GM21526 (cell line): ENCODE measurements around the gene LONRF3.

Experiments
- ATAC-seq: cut with Tn5 transposase; IDR thresholded peaks from one replicate; pipeline ENCODE4 v1.9.1; 2021; ENCODE audit warnings: moderate library complexity; ENCODE audit not compliant: unreplicated experiment, low FRiP score

Gene LONRF3

GRCh38 chrX:118974088-118974907 lies at the start of gene LONRF3:
LONRF3 (plus strand) TSS chrX:118974618; CDS start chrX:118974781, 163 bp downstream.
- ATAC-seq: no peak

DNA sequence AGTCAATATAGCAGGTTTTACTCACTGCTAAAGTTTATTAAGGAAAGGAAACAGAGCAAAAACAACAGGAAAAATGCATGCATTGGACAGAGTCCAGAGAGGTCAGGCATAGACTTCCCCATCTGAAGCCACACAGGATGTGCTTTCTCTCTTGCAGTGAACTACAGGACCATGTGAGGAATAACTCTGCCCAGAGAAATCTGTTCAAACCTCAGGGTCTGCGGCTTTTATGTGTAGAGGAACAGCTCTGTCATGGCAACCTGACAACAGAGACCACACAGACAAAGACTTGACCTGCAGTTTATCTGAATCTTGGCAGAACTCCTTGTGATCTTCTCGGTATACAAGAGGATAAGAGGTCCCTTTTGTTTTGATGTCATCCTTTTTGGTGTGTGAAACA lies 46.3 kb upstream of the LONRF3 start:
- no peak for ATAC-seq

DNA sequence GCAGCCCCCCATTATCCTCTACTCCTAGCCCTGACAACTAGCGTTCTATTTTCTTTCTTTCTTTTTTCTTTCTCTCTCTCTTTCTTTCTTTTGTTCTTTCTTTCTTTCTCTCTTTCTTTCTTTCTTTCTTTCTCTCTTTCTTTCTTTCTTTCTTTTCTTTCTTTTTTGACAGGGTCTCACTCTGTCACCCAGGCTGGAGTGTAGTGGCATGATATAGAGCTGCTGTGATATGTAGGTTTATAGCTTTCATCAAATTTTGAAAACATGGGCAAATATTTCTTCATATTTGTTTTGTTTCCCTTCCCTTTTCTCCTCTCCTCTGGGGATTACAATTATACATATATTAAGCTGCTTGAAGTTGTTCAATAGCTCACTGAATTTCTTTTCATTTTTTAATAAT lies 39.1 kb upstream of the LONRF3 start:
- no peak for ATAC-seq

GRCh38 chrX:118941147-118941546 lies 33.3 kb upstream of the LONRF3 start:
- ATAC-seq: no peak

- no peak for ATAC-seq
Observed at GRCh38 chrX:118943102-118943501, 31.3 kb upstream of the LONRF3 start.

DNA sequence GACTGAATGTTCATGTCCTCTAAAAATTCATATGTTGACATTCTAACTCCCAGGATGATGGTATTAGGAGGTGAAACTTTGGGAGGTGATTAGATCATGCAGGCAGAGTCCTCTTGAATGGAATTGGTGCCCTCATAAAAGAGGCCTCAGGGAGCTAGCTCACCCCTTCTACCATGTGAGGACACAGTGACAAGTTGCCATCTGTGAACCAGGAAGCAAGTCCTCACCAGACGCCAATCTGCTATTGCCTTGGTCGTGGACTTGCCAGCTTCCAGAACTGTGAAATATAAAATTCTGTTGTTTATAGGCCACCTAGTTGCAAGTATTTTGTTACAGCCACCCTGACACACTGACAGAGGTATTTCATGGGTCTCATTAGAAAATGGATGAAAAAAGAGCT lies 28.5 kb upstream of the LONRF3 start:
- no peak for ATAC-seq

DNA sequence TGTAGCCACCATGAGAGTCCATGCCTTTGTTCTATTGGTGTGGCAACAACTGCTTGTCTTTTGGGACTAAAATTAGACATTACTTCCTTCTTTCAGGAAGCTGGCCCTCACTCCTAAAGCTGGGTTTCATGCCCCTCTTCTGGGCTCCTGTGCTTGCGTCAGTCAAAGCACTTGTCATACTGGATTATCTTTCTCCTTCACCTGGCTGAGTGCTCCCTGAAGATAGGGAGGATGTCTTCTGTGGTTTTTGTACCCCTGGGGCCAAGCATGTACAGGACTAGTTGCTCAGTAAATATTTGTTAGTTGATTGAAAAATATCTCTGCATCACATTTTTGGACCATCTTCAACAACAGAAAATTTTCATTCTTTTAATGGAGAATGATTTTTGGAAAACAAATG lies 26.1 kb upstream of the LONRF3 start:
- no peak for ATAC-seq

DNA sequence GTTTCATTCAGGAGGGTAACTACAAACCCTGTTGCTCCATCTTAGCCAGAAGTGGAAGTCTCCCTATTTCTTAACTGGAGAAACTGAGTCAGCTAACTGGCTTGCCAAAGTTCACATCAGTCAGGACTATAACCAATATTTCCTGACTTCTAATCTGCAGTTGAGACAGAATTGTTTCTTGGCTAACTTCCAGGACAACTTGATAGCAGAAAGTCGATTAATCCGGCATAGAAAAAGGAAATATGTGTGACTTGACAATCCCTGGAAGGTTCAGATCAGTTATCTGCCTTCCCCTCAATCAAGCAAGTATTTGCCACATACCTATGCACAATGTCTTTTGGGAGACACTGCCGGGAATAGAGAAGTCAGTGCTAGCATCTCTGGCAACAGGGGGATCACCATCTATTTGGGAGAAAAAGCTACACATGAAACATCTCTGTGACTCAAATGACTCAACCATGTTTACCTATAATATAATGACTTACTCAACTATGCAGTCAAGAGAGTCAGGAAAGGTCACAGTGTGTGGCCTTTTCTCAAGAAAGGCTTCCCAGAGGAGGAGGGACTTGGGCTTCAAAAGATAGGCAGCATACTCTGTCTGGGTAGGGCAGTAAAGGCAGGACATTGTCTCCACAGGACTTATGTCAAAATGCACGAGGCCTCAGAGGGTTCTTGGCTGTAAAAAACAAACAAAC lies 12.4 kb upstream of the LONRF3 start:
- ATAC-seq: no peak

GRCh38 chrX:118963159-118963558 lies 11.3 kb upstream of the LONRF3 start:
- no peak for ATAC-seq

DNA sequence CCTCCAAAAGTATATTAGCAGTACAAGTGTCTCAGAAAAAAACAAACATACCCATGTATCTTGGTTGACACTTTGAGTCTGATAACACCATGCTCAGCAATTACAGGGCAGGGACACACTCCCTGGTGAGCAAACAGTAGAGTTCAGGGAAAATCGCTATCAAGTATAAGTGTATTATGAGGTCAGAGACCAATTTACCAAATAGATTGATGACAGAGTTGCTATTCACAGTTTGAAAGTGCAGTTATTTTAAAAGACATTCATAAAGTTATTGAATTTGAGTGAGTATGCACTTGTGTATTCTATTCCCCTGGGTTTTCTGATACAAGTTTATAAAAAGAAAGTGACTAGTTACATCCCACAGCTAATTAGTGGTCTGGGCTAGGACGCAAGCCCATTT lies 10.2 kb upstream of the LONRF3 start:
- ATAC-seq: no peak

- no peak for ATAC-seq
Observed at GRCh38 chrX:118965395-118965794, 9.0 kb upstream of the LONRF3 start.

GRCh38 chrX:118968031-118968430 lies 6.4 kb upstream of the LONRF3 start:
- no peak for ATAC-seq

- no peak for ATAC-seq
Observed at GRCh38 chrX:118971552-118971951, 2.9 kb upstream of the LONRF3 start.

- ATAC-seq: no peak
Observed at GRCh38 chrX:118973389-118974087, 880 bp upstream of the LONRF3 start.

- ATAC-seq: no peak
Observed at GRCh38 chrX:118974908-118975671, 672 bp downstream of the LONRF3 start.

DNA sequence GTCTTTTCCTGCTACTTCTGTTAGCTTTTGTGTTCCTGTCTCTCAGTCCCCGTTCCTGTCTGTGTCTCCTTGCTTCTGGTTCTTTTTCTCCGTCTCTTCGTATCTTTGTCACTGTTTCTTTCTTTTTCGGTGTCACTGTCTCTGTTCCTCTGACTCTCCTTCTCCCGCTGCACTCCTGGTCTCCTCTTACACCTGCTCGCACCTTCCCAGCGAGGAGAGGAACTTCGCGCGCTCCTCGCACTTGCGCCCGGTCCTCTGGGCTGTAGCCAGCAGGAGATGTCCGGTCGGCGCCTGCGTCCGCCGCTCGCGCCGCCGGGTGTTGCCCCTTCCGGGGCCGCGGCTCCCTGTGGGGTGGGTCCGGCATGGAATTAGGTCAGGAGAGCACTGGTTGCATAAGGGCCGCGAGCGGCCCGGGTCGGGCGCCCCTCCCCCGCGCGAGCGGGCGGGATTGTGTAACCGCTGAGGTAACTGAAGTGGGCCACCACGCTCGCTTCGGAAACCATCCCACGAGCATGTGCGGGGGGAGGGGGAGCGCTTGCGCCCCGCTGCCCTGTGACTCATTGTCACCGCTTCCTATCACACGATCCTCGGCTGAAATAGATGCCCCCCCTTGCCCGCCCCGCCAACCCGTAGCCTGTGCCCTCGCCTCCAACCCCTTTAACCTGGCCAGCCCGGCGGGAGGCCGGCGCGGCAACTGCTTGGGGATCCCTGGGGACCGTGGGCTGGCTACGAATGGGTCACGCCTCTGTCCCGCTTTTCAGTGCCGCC lies 1.6 kb downstream of the LONRF3 start:
- no peak for ATAC-seq

- no peak for ATAC-seq
Observed at GRCh38 chrX:118976599-118977340, 2.4 kb downstream of the LONRF3 start.

GRCh38 chrX:118977424-118977823 lies 3.0 kb downstream of the LONRF3 start:
- ATAC-seq: no peak

DNA sequence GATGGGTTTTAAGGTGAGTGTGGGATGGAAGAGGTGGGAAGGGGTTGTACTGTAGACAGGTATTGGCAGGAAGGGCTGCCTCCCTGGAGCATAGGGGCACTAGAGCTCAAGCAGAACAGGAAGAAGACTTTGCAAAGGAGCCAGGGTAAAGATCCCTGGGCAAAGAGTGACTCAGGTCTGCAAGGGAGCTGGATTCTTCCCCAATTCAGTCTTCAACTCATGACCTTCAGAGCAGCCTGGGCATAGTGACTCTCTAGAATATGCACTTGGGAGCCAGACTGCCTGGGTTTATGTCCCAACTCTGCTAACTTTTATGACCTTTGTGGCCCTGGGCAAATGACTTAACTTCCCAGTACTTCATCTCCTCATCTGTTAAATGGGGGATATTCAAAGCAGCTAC lies 4.0 kb downstream of the LONRF3 start:
- no peak for ATAC-seq
